HG03095 (cell line): ENCODE results near the gene SATB2.

Source experiments
- ATAC-seq: cut with Tn5 transposase; IDR thresholded peaks from one replicate; pipeline ENCODE4 v1.9.1; 2021; ENCODE audit warnings: moderate library complexity; ENCODE audit not compliant: unreplicated experiment

SATB2 gene

GRCh38 chr2:199409759-199410529 is 47.8 kb downstream of the SATB2 start:
- ATAC-seq, result no peak

GRCh38 chr2:199407421-199407820 is 50.3 kb downstream of the SATB2 start:
- ATAC-seq, result no peak

GRCh38 chr2:199405241-199405640 is 52.5 kb downstream of the SATB2 start:
- ATAC-seq, result no peak

- ATAC-seq, result no peak
Measured at GRCh38 chr2:199404841-199405240, 52.9 kb downstream of the SATB2 start.

GRCh38 chr2:199395311-199395710 is 62.4 kb downstream of the SATB2 start:
- no peak for ATAC-seq

GRCh38 chr2:199392363-199392762 is 65.4 kb downstream of the SATB2 start:
- no peak for ATAC-seq

- no peak for ATAC-seq
Measured at GRCh38 chr2:199388728-199389268, 68.9 kb downstream of the SATB2 start.

- ATAC-seq, result no peak
Measured at GRCh38 chr2:199384043-199384442, 73.7 kb downstream of the SATB2 start.

- no peak for ATAC-seq
Measured at GRCh38 chr2:199383021-199383420, 74.7 kb downstream of the SATB2 start.

GRCh38 chr2:199382091-199382490 is 75.6 kb downstream of the SATB2 start:
- no peak for ATAC-seq

- ATAC-seq, result no peak
Measured at GRCh38 chr2:199381531-199381930, 76.2 kb downstream of the SATB2 start.

GRCh38 chr2:199378948-199379650 is 78.6 kb downstream of the SATB2 start:
- no peak for ATAC-seq

- no peak for ATAC-seq
Measured at GRCh38 chr2:199370150-199370780, 87.5 kb downstream of the SATB2 start.

GRCh38 chr2:199366406-199366805 is 91.3 kb downstream of the SATB2 start:
- no peak for ATAC-seq

GRCh38 chr2:199364153-199364552 is 93.6 kb downstream of the SATB2 start:
- no peak for ATAC-seq

- ATAC-seq, result no peak
Measured at GRCh38 chr2:199356412-199356811, 101.3 kb downstream of the SATB2 start.

- no peak for ATAC-seq
Measured at GRCh38 chr2:199348871-199349270, 108.9 kb downstream of the SATB2 start.

GRCh38 chr2:199344012-199344411 is 113.7 kb downstream of the SATB2 start:
- no peak for ATAC-seq

GRCh38 chr2:199342334-199342733 is 115.4 kb downstream of the SATB2 start:
- no peak for ATAC-seq

- ATAC-seq, result no peak
Measured at GRCh38 chr2:199341123-199341522, 116.6 kb downstream of the SATB2 start.

- ATAC-seq, result no peak
Measured at GRCh38 chr2:199339891-199340605, 117.7 kb downstream of the SATB2 start.
